ENCODE measurements around the gene TBC1D1.

Gene TBC1D1

DNA sequence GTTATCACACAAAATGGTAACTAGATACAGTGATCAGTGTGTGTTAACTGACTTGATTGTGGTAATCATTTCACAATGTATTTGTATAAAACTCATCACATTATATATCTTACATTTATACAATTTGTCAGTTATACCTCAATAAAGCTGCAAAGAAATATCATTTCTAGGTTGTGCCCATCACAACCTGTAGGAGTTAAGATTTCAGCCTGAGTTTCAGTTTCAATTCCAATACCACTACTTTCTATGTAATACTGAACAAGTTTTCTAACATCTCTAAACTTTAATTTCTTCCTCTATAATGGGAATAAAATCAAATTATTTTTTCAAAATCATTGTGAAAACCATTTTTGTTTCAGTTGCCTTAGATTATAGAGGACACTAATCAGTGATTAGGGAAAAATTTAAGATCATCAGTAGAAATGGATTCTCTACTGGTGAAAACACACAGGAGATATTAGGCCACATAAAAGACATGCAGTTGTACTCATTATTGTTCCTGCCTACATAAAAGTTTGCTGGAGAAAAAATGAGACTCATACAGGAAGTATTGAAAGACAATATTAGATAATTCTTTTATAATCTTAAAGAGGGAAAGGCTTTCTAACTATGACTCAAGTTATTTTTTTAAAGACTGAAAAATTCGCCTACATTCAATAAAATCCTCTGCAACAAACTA is 18.4 kb upstream of the TBC1D1 start:
- no peaks in the 10 kb centered on the region for H3K36me3 ChIP-seq (ENCODE audit: control insufficient read depth, low read length)
- H3K27me3 ChIP-seq (ENCODE audit: control insufficient read depth, low read length), result no peaks in the 10 kb centered on the region
- H3K9me2 ChIP-seq (replicated peaks; ENCODE audit: control insufficient read depth, low read length), result no peaks in the 10 kb centered on the region
- no peak overlapping the region for H3K4me2 ChIP-seq (ENCODE audit: low read length)
- H3K27ac ChIP-seq (ENCODE audit: low read depth, low read length), result no peak overlapping the region
- no peaks in the 10 kb centered on the region; the same call in 1 of the 2 replicates for H3F3A ChIP-seq (ENCODE audit: control insufficient read depth, insufficient read depth)
- no peaks in the 10 kb centered on the region for H3K9me3 ChIP-seq (ENCODE audit: control insufficient read depth, insufficient read depth, low read length)
- no peaks in the 10 kb centered on the region for H4K20me1 ChIP-seq (ENCODE audit: control insufficient read depth, insufficient read depth, low read depth, low read length)
- H3K4me1 ChIP-seq (ENCODE audit: control insufficient read depth, low read length), result no peaks in the 10 kb centered on the region
- no peak overlapping the region for H3K4me3 ChIP-seq (ENCODE audit: low read length)
- TF ChIP-seq EZH2phosphoT487 (IDR thresholded peaks at IDR 0.05; ENCODE audit: borderline replicate concordance, low read length), result no peak
- TF ChIP-seq, protein P1, sequence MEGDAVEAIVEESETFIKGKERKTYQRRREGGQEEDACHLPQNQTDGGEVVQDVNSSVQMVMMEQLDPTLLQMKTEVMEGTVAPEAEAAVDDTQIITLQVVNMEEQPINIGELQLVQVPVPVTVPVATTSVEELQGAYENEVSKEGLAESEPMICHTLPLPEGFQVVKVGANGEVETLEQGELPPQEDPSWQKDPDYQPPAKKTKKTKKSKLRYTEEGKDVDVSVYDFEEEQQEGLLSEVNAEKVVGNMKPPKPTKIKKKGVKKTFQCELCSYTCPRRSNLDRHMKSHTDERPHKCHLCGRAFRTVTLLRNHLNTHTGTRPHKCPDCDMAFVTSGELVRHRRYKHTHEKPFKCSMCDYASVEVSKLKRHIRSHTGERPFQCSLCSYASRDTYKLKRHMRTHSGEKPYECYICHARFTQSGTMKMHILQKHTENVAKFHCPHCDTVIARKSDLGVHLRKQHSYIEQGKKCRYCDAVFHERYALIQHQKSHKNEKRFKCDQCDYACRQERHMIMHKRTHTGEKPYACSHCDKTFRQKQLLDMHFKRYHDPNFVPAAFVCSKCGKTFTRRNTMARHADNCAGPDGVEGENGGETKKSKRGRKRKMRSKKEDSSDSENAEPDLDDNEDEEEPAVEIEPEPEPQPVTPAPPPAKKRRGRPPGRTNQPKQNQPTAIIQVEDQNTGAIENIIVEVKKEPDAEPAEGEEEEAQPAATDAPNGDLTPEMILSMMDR (IDR thresholded peaks at IDR 0.05; ENCODE audit: low read depth, low read length, poor library complexity, severe bottlenecking), result no peak
- no peaks in the 10 kb centered on the region for H3K79me2 ChIP-seq (ENCODE audit: control insufficient read depth, low read length)

DNA sequence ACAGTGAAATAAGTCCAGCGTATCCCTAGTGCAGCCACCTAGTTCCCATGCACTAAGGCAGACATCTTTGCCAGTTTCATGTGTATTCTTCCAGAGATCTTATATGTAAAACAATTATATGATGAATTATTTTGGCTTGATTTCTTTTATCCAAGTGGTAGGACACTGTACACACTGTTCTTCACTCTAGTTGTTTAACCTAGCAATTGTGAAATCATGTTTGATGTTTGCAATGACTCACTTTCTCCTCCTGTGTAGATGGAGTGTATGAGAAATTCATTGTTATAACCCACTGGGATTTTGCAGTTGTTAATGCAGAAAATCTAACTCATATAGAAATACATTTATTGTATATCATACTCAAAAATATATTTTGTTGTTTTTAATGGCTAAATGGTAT is 17.5 kb upstream of the TBC1D1 start:
- Histone ChIP-seq H3K9me3 (ENCODE audit: control insufficient read depth, insufficient read depth, low read length) (no peaks in the 10 kb centered on the region), H3K36me3 (ENCODE audit: control insufficient read depth, low read length) (no peaks in the 10 kb centered on the region), H3F3A (ENCODE audit: control insufficient read depth, insufficient read depth) (no peaks in the 10 kb centered on the region; the same call in 1 of the 2 replicates), H4K20me1 (ENCODE audit: control insufficient read depth, insufficient read depth, low read depth, low read length) (no peaks in the 10 kb centered on the region), H3K27me3 (ENCODE audit: control insufficient read depth, low read length) (no peaks in the 10 kb centered on the region), H3K27ac (ENCODE audit: low read depth, low read length) (no peak overlapping the region), H3K4me2 (ENCODE audit: low read length) (no peak overlapping the region), H3K4me1 (ENCODE audit: control insufficient read depth, low read length) (no peaks in the 10 kb centered on the region), H3K9me2 (replicated peaks; ENCODE audit: control insufficient read depth, low read length) (no peaks in the 10 kb centered on the region), H3K4me3 (ENCODE audit: low read length) (no peak overlapping the region), H3K79me2 (ENCODE audit: control insufficient read depth, low read length) (no peaks in the 10 kb centered on the region)
- TF ChIP-seq, protein P1 (IDR thresholded peaks at IDR 0.05; ENCODE audit: low read depth, low read length, poor library complexity, severe bottlenecking), result no peak
- TF ChIP-seq EZH2phosphoT487 (IDR thresholded peaks at IDR 0.05; ENCODE audit: borderline replicate concordance, low read length), result no peak

DNA sequence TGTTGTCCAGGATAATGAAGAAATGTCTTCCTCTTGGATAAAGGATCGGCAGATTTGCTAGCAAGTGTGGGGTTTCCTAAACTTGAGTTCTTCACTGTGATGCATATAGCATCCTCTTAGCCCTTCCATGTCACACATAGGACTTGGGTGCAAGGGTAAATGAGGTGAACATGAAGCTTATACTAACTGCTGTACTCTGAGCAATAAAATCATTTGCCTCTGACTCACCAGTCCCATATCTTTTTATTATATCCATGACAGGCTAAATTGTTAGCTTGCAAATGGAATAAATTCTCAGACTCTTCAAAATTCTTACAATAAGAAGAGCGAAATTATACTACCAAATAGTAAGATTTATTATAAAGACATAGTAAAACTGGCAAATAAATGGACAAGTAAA is 14.7 kb upstream of the TBC1D1 start:
- H3K4me3 ChIP-seq (ENCODE audit: low read length), result no peak overlapping the region
- no peaks in the 10 kb centered on the region for H3K27me3 ChIP-seq (ENCODE audit: control insufficient read depth, low read length)
- H3K4me1 ChIP-seq (ENCODE audit: control insufficient read depth, low read length), result peaks cover 4% of the 10 kb centered on the region; the same call in 1 of the 2 replicates
- H3K4me2 ChIP-seq (ENCODE audit: low read length), result no peak overlapping the region
- no peaks in the 10 kb centered on the region; the same call in 1 of the 2 replicates for H3F3A ChIP-seq (ENCODE audit: control insufficient read depth, insufficient read depth)
- no peaks in the 10 kb centered on the region for H3K79me2 ChIP-seq (ENCODE audit: control insufficient read depth, low read length)
- H3K27ac ChIP-seq (ENCODE audit: low read depth, low read length), result no peak overlapping the region
- no peaks in the 10 kb centered on the region for H3K36me3 ChIP-seq (ENCODE audit: control insufficient read depth, low read length)
- no peaks in the 10 kb centered on the region for H3K9me3 ChIP-seq (ENCODE audit: control insufficient read depth, insufficient read depth, low read length)
- H4K20me1 ChIP-seq (ENCODE audit: control insufficient read depth, insufficient read depth, low read depth, low read length), result no peaks in the 10 kb centered on the region
- TF ChIP-seq, protein P1 (IDR thresholded peaks at IDR 0.05; ENCODE audit: low read depth, low read length, poor library complexity, severe bottlenecking), result no peak
- no peak for TF ChIP-seq EZH2phosphoT487 (IDR thresholded peaks at IDR 0.05; ENCODE audit: borderline replicate concordance, low read length)
- no peaks in the 10 kb centered on the region for H3K9me2 ChIP-seq (replicated peaks; ENCODE audit: control insufficient read depth, low read length)

All from DOHH2 (cell line).